ENCODE data around the gene WDR37. TPM values are rescaled to one million over a fixed set of nuclear protein-coding genes. Genes with fewer than 3 reads are reported as not detected.
A peak's percentile ranks its signal among the peaks of the same experiment; 100 is the strongest.

Gene WDR37
- total and polyA plus RNA-seq, 10 of the 15 experiments (the other 5 are each of a cell fraction or from before 2014, with no cell fraction given), result 1.9 to 11.1 (median 7.1) TPM

GRCh38 chr10:1056326-1057105, at the start of gene WDR37 (continued):
- TF ChIP-seq ETV6 (conservative IDR thresholded peaks at IDR 0.05 in 1 of 2, IDR thresholded peaks at IDR 0.05 in 1 of 2; ENCODE audit: borderline replicate concordance in 1 of 2, low read depth in 1 of 2) (no peak), LARP7 (IDR thresholded peaks at IDR 0.05) (peak; percentile 90), FOS (IDR thresholded peaks at IDR 0.05; ENCODE audit: borderline replicate concordance, extremely low read depth, insufficient read length) (no peak), ASH2L (IDR thresholded peaks at IDR 0.05; ENCODE audit: borderline replicate concordance, low read depth) (peak; percentile 61; the same call in 1 of the 2 replicates), HDAC2 (IDR thresholded peaks at IDR 0.05) (no peak), MEF2B (IDR thresholded peaks at IDR 0.05; ENCODE audit: partially characterized antibody, poor library complexity, severe bottlenecking) (peak; percentile 68), RBBP5 (conservative IDR thresholded peaks at IDR 0.05) (peak; percentile 17; the same call in 1 of the 2 replicates), REST (IDR thresholded peaks at IDR 0.05; ENCODE audit: low read depth, low read length) (no peak), NFIC (IDR thresholded peaks at IDR 0.05; ENCODE audit: low read depth, low read length) (no peak), TBL1XR1 (IDR thresholded peaks at IDR 0.05; ENCODE audit: low read depth, low read length) (no peak), YY1 (IDR thresholded peaks at IDR 0.05; ENCODE audit: low read depth, low read length) (peak; percentile 93), EED (IDR thresholded peaks at IDR 0.05; ENCODE audit: low read depth) (no peak), ZBTB40 (IDR thresholded peaks at IDR 0.05; ENCODE audit: borderline replicate concordance) (peak; percentile 96), ZBTB4 (CRISPR knock-in tag; IDR thresholded peaks at IDR 0.05) (no peak), GABPA (IDR thresholded peaks at IDR 0.05; ENCODE audit: low read depth) (peak; percentile 97), JUND (IDR thresholded peaks at IDR 0.05; ENCODE audit: low read depth, low read length) (no peak), IRF3 (IDR thresholded peaks at IDR 0.05) (no peak)

Measured in GM12878 (cell line).